Measurements from ENCODE around the gene COLEC12. TPM values are rescaled to one million over a fixed set of nuclear protein-coding genes. Genes with fewer than 3 reads are reported as not detected.

Gene COLEC12
- total RNA-seq, 3 donors from 2014 or later (not counting 1 experiment from before 2014, with no cell fraction given): not detected

DNA sequence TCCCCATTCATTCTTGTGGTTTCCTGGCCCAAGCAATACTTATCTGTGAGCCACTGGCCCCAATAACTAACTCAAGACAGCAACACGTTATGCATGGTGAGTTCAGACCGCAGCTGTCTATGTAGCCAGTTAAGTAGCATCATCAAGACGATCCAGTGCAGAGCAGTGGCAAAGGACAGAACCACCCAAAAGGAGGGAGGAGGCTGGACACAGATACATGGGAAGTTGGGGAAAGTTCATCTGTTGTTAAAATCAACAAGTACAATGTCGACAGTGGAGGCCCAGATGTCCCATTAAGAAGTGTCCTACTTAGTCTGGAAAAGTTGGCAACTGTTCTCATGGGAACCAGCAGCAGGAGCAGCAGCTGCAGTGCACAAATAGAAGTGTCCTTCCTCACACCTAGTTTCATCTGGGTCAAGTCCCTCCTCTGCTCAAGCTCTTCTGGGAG lies 125.8 kb downstream of the COLEC12 start:
- H3K4me1 ChIP-seq (ENCODE audit: control insufficient read depth, insufficient read depth, low read length): no peaks in the 10 kb centered on the region
- H3K9me3 ChIP-seq (ENCODE audit: control insufficient read depth, insufficient read depth, low read length): no peaks in the 10 kb centered on the region

DNA sequence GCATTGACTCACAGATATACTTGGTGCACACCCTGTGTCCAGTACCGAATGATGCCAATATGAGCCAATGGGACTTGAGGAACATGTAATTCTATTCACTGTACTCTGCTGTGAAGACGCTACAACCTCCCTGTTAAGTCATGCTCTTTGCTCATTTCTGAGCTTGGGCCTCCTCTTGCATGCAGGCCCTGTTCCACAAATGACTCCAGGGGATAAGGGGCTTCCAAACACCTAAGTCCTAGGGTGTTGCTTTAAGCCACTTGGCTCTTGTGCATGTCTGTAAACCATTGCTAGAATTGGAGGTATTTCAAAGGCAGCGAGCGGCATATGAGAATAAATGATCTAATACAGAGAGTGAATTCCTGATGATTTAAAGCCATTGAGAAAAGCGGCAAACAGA lies 126.7 kb downstream of the COLEC12 start:
- no peaks in the 10 kb centered on the region for H3K9me3 ChIP-seq (ENCODE audit: control insufficient read depth, insufficient read depth, low read length)
- TF ChIP-seq, protein P1, sequence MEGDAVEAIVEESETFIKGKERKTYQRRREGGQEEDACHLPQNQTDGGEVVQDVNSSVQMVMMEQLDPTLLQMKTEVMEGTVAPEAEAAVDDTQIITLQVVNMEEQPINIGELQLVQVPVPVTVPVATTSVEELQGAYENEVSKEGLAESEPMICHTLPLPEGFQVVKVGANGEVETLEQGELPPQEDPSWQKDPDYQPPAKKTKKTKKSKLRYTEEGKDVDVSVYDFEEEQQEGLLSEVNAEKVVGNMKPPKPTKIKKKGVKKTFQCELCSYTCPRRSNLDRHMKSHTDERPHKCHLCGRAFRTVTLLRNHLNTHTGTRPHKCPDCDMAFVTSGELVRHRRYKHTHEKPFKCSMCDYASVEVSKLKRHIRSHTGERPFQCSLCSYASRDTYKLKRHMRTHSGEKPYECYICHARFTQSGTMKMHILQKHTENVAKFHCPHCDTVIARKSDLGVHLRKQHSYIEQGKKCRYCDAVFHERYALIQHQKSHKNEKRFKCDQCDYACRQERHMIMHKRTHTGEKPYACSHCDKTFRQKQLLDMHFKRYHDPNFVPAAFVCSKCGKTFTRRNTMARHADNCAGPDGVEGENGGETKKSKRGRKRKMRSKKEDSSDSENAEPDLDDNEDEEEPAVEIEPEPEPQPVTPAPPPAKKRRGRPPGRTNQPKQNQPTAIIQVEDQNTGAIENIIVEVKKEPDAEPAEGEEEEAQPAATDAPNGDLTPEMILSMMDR (IDR thresholded peaks at IDR 0.05): no peak
- no peaks in the 10 kb centered on the region for H3K4me1 ChIP-seq (ENCODE audit: control insufficient read depth, insufficient read depth, low read length)
- intact Hi-C loops (cut with micrococcal nuclease): no loop called here
- ATAC-seq: no peak
- no peaks in the 10 kb centered on the region for H3K36me3 Mint-ChIP-seq
- H3K27me3 Mint-ChIP-seq (ENCODE audit: low read depth in 2 of 2): peaks cover 3 to 11% of the 10 kb centered on the region in 2 donors
- no peak for DNase-seq
- H3K36me3 ChIP-seq (ENCODE audit: control insufficient read depth, insufficient read depth, low read length): no peaks in the 10 kb centered on the region
- WGBS (ENCODE audit: insufficient coverage): 88% methylated on average over 2 of the region's 5 CpGs
- no peak overlapping the region for H3K4me3 ChIP-seq (ENCODE audit: low read length)
- H3K27me3 ChIP-seq (ENCODE audit: control insufficient read depth, insufficient read depth, low read length): no peaks in the 10 kb centered on the region
- no peak overlapping the region for H3K4me3 Mint-ChIP-seq
- no peaks in the 10 kb centered on the region for H3K9me3 Mint-ChIP-seq
- no peak overlapping the region for H3K27ac Mint-ChIP-seq
- H3K4me1 Mint-ChIP-seq: no peaks in the 10 kb centered on the region
- H3K27ac ChIP-seq (ENCODE audit: low read length): no peak overlapping the region

More for the DNA sequence above, 125.8 kb downstream of the COLEC12 start:
- H3K36me3 ChIP-seq (ENCODE audit: control insufficient read depth, insufficient read depth, low read length): no peaks in the 10 kb centered on the region
- H3K27ac ChIP-seq (ENCODE audit: low read length): no peak overlapping the region
- Mint-ChIP-seq H3K4me3 (no peak overlapping the region), H3K4me1 (peaks cover 0 to 6% of the 10 kb centered on the region in 2 donors), H3K27ac (no peak overlapping the region), H3K36me3 (no peaks in the 10 kb centered on the region), H3K27me3 (ENCODE audit: low read depth in 2 of 2) (peaks cover 4 to 20% of the 10 kb centered on the region in 2 donors), H3K9me3 (no peaks in the 10 kb centered on the region)
- intact Hi-C loops (cut with micrococcal nuclease): no loop called here
- ATAC-seq: no peak
- TF ChIP-seq, protein P1 (IDR thresholded peaks at IDR 0.05): no peak
- WGBS (ENCODE audit: insufficient coverage): 54% methylated on average over 4 of the region's 4 CpGs
- no peak for DNase-seq
- H3K27me3 ChIP-seq (ENCODE audit: control insufficient read depth, insufficient read depth, low read length): no peaks in the 10 kb centered on the region
- no peak overlapping the region for H3K4me3 ChIP-seq (ENCODE audit: low read length)

DNA sequence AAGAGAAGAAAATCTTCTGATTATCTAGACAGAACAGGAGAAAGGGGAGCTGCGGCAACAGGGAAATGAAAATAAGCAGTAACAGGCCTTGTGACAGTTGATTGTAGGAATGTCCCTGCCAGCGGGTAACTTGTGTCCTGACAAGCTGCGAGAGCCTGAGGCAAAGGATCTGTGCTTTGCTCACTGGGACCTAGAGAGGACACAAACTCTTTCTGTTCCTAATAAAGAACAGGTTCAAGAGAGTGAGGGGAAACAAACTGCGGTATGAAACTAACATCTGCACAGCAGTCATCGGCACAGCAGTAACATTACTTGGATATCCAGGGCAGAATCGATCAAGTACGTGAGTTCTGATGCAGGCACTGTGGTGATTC lies 128.9 kb downstream of the COLEC12 start:
- no peaks in the 10 kb centered on the region for H3K36me3 Mint-ChIP-seq
- TF ChIP-seq, protein P1 (IDR thresholded peaks at IDR 0.05): no peak
- peaks cover 0 to 8% of the 10 kb centered on the region in 2 donors for H3K27me3 Mint-ChIP-seq (ENCODE audit: low read depth in 2 of 2)
- no peaks in the 10 kb centered on the region for H3K9me3 Mint-ChIP-seq
- Histone ChIP-seq H3K27ac (ENCODE audit: low read length) (no peak overlapping the region), H3K27me3 (ENCODE audit: control insufficient read depth, insufficient read depth, low read length) (no peaks in the 10 kb centered on the region), H3K9me3 (ENCODE audit: control insufficient read depth, insufficient read depth, low read length) (no peaks in the 10 kb centered on the region), H3K36me3 (ENCODE audit: control insufficient read depth, insufficient read depth, low read length) (no peaks in the 10 kb centered on the region), H3K4me1 (ENCODE audit: control insufficient read depth, insufficient read depth, low read length) (no peaks in the 10 kb centered on the region), H3K4me3 (ENCODE audit: low read length) (no peak overlapping the region)
- DNase-seq: no peak
- ATAC-seq: no peak
- H3K4me3 Mint-ChIP-seq: no peak overlapping the region
- 75% methylated on average over 7 of the region's 7 CpGs for WGBS (ENCODE audit: insufficient coverage)
- H3K4me1 Mint-ChIP-seq: no peaks in the 10 kb centered on the region
- no peak overlapping the region for H3K27ac Mint-ChIP-seq
- intact Hi-C loops (cut with micrococcal nuclease): no loop called here
